SK-N-SH (cell line): Measurements from ENCODE around the gene TPRG1. TPM values are rescaled to one million over a fixed set of nuclear protein-coding genes. Genes with fewer than 3 reads are reported as not detected.

ENCODE experiments used
- CTCF ChIA-PET: fragments of 300-600, 350-600 bp; formaldehyde crosslinking; extraction: SDS; loops from one replicate; lab custom pipeline; 2021; lab: Yijun Ruan, JAX
- POLR2A ChIA-PET: fragments of 350-600 bp; sonication (Branson Sonifier 250); formaldehyde crosslinking; extraction: SDS; loops from one replicate; lab custom pipeline; 2020; ENCODE audit warnings: antibody characterized with exemption, inconsistent platforms; lab: Yijun Ruan, JAX
- DNase-seq: peaks from one replicate; pipeline ENCODE4 v3.0.0; 2012
- H2AFZ ChIP-seq: fragments of 200-600 bp; sonication (generic); 2 replicates; pipeline ENCODE4 v1.8.1; 2016; ENCODE audit warnings: antibody characterized with exemption, mild to moderate bottlenecking, low read depth
- H3F3A ChIP-seq: fragments of 200-600 bp; sonication (generic); replicated peaks from 2 replicates; pipeline ENCODE3; 2016; ENCODE audit warnings: antibody characterized with exemption, mild to moderate bottlenecking; ENCODE audit not compliant: insufficient read depth
- H3K27ac ChIP-seq, 2 experiments: fragments of 200-500 bp in 1 of 2; fragments of 200-600 bp in 1 of 2; sonication (Bioruptor generic) in 1 of 2; sonication (generic), shearing (Covaris generic) in 1 of 2; 2 replicates each; pipeline versions ENCODE4 v1.5.1 to v1.6.1; 2014 to 2016; ENCODE audit warnings: low read depth in 2 of 2, inconsistent platforms in 1 of 2, low read length in 1 of 2, mild to moderate bottlenecking in 1 of 2, mixed read lengths in 1 of 2
- H3K27me3 ChIP-seq: fragments of 200-600 bp; sonication (generic), shearing (Covaris generic); 2 replicates; pipeline ENCODE4 v1.6.1; 2016; ENCODE audit warnings: mixed run types; ENCODE audit not compliant: insufficient read depth
- H3K36me3 ChIP-seq, 2 experiments: fragments of 200-500 bp in 1 of 2; fragments of 200-600 bp in 1 of 2; sonication (Bioruptor generic) in 1 of 2; sonication (generic) in 1 of 2; replicated peaks in 1 of 2; 2 replicates each; pipeline versions ENCODE3 to v1.5.1; 2014 to 2016; ENCODE audit warnings: low read length in 1 of 2, mild to moderate bottlenecking in 1 of 2; ENCODE audit not compliant: insufficient read depth in 2 of 2, control insufficient read depth in 1 of 2
- H3K4me1 ChIP-seq, 2 experiments: fragments of 200-500 bp in 1 of 2; fragments of 200-600 bp in 1 of 2; sonication (Bioruptor generic) in 1 of 2; sonication (generic), shearing (Covaris generic) in 1 of 2; 2 replicates each; pipeline versions ENCODE4 v1.5.1 to v1.6.1; 2014 to 2016; ENCODE audit warnings: low read depth in 1 of 2, low read length in 1 of 2, mixed run types in 1 of 2; ENCODE audit not compliant: insufficient read depth in 2 of 2, control insufficient read depth in 1 of 2
- H3K4me2 ChIP-seq: fragments of 200-600 bp; sonication (generic), shearing (Covaris generic); 2 replicates; pipeline ENCODE4 v1.6.1; 2017; ENCODE audit warnings: mixed run types
- H3K4me3 ChIP-seq, 2 experiments: fragments of 200-500 bp in 1 of 2; fragments of 200-600 bp in 1 of 2; sonication (Bioruptor generic) in 1 of 2; sonication (generic), shearing (Covaris generic) in 1 of 2; 2 replicates each; pipeline versions ENCODE4 v1.5.1 to v1.8.1; 2014 to 2016; ENCODE audit warnings: low read depth in 2 of 2, inconsistent platforms in 1 of 2, low read length in 1 of 2, mild to moderate bottlenecking in 1 of 2, mixed read lengths in 1 of 2, moderate library complexity in 1 of 2
- H3K79me2 ChIP-seq: fragments of 200-600 bp; sonication (generic); 2 replicates; pipeline ENCODE4 v1.8.1; 2017; ENCODE audit warnings: mild to moderate bottlenecking; ENCODE audit not compliant: insufficient read depth
- H3K9ac ChIP-seq: fragments of 200-600 bp; sonication (generic); 2 replicates; pipeline ENCODE4 v1.6.1; 2017; ENCODE audit warnings: mixed run types
- H3K9me2 ChIP-seq: fragments of 200-600 bp; sonication (generic); 2 replicates; pipeline ENCODE4 v1.6.1; 2017; ENCODE audit warnings: mixed run types
- H3K9me3 ChIP-seq: fragments of 200-600 bp; sonication (generic); 2 replicates; pipeline ENCODE4 v1.6.1; 2017; ENCODE audit warnings: mixed run types, mild to moderate bottlenecking, moderate library complexity
- H4K20me1 ChIP-seq: fragments of 200-600 bp; sonication (generic); 2 replicates; pipeline ENCODE4 v1.6.1; 2017; ENCODE audit warnings: mild to moderate bottlenecking, mixed run types; ENCODE audit not compliant: insufficient read depth
- CHD2 ChIP-seq: fragments of 150-350 bp; IDR thresholded peaks from 2 replicates; pipeline ENCODE4 v1.6.1; 2018; ENCODE audit warnings: low read length; ENCODE audit not compliant: partially characterized antibody
- EP300 ChIP-seq, 2 experiments: IDR thresholded peaks; 2 replicates each; pipeline versions ENCODE4 v1.4.0 to v1.6.1; 2012; ENCODE audit warnings: borderline replicate concordance in 1 of 2, low read depth in 1 of 2, low read length in 1 of 2
- EZH2phosphoT487 ChIP-seq: fragments of 200-600 bp; sonication (generic); IDR thresholded peaks from 2 replicates; pipeline ENCODE4 v1.6.1; 2017; ENCODE audit warnings: low read depth, mixed run types, mild to moderate bottlenecking, antibody characterized with exemption, moderate library complexity, borderline replicate concordance
- FOSL2 ChIP-seq: IDR thresholded peaks from 2 replicates; pipeline ENCODE4 v1.4.0; 2012; ENCODE audit warnings: low read depth, mild to moderate bottlenecking, moderate library complexity, borderline replicate concordance
- FOXJ3 ChIP-seq: sonication (generic); formaldehyde crosslinking; IDR thresholded peaks from 2 replicates; pipeline ENCODE4 v1.5.1; 2020; ENCODE audit warnings: mild to moderate bottlenecking, missing genetic modification reagents
- JUND ChIP-seq: IDR thresholded peaks from 2 replicates; pipeline ENCODE4 v1.4.0; 2012
- MXI1 ChIP-seq: IDR thresholded peaks from 2 replicates; pipeline ENCODE4 v1.6.1; 2012; ENCODE audit warnings: mild to moderate bottlenecking, low read depth, low read length, improper control_type of control experiment
- NRF1 ChIP-seq: IDR thresholded peaks from 2 replicates; pipeline ENCODE4 v1.6.1; 2012; ENCODE audit warnings: low read depth, mild to moderate bottlenecking, low read length
- RFX5 ChIP-seq: IDR thresholded peaks from 2 replicates; pipeline ENCODE4 v1.6.1; 2012; ENCODE audit warnings: mild to moderate bottlenecking, improper control_type of control experiment, low read length
- SMC3 ChIP-seq: IDR thresholded peaks from 2 replicates; pipeline ENCODE4 v1.6.1; 2012; ENCODE audit warnings: low read depth, low read length, improper control_type of control experiment
- TEAD4 ChIP-seq: IDR thresholded peaks from 2 replicates; pipeline ENCODE4 v1.4.0; 2012; ENCODE audit warnings: mild to moderate bottlenecking, borderline replicate concordance; ENCODE audit not compliant: insufficient read depth
- WGBS: methylation state at CpG from one replicate; pipeline ENCODE4 v1.1.6; 2017; ENCODE audit warnings: low lambda C conversion rate; 5-methylcytosine and 5-hydroxymethylcytosine counted together
- polyA plus RNA-seq, 3 experiments: library from polyadenylated mRNA; depleted of rRNA; stranded (reverse); fragments of >200 nt; gene quantifications; 2 replicates each; pipeline ENCODE4 v1.2.3, GENCODE V29; 2012
- TF ChIP-seq, protein P1 (sequence below): IDR thresholded peaks from 2 replicates; pipeline ENCODE4; 2012
- TF ChIP-seq, protein P2 (sequence below): IDR thresholded peaks from 2 replicates; pipeline ENCODE4 v1.6.1; 2012; ENCODE audit warnings: mild to moderate bottlenecking, low read depth, low read length, moderate library complexity
- TF ChIP-seq, protein P3 (sequence below): IDR thresholded peaks from 2 replicates; pipeline ENCODE4 v1.4.0; 2012; ENCODE audit warnings: low read depth, borderline replicate concordance
- TF ChIP-seq, protein P4 (sequence below): fragments of 200-600 bp; sonication (generic); IDR thresholded peaks from 2 replicates; pipeline ENCODE4 v1.6.1; 2017; ENCODE audit warnings: antibody characterized with exemption, mild to moderate bottlenecking, moderate library complexity

The TPRG1 gene
- polyA plus RNA-seq, 1 of the 3 experiments (the other 2 are of a cell fraction), result 0.64 TPM

DNA sequence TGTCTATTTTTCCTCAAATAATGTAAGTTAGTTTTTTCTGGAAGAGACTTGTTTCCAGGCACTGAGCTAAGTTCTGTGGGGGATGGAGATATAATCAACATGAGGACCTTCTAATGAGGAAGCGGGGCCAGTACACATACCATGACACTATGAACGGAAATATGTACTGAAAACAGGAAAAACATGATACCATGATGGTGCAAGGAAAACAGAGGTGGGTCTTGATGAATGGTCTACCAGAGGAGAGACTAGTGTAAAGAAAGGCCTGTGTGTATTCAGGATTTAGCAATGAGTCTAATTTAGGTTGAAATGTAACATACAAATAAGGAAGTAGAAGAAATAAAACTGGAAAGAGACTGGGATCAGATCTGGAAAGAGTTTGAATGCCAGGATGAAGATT lies 38.9 kb upstream of the TPRG1 start:
- 0 out of 2 replicates have a peak overlapping the region, but pooled peaks have one; percentile 58 for H3K4me2 ChIP-seq
- DNase-seq, result no peak
- peaks cover 9% of the 10 kb centered on the region for H3F3A ChIP-seq
- CTCF ChIA-PET, result interaction anchor here (1.4 kb wide), 1 partner anchor 178 kb away, joined by 3 read pairs; no protein-coding TSS in a partner anchor
- POLR2A ChIA-PET, result no interaction called here
- no peak overlapping the region for H2AFZ ChIP-seq
- WGBS, result 89% methylated on average over 2 of the region's 2 CpGs
- H3K27ac ChIP-seq, result peak overlapping the region; percentile 41 to 76; a peak in 3 of 4 replicates
- no peaks in the 10 kb centered on the region for H3K9me3 ChIP-seq
- no peak overlapping the region for H3K9ac ChIP-seq
- H3K4me1 ChIP-seq, result peaks cover 3 to 8% of the 10 kb centered on the region in 2 experiments; a peak in 2 of 4 replicates
- no peak overlapping the region for H3K4me3 ChIP-seq
- no peaks in the 10 kb centered on the region for H3K79me2 ChIP-seq
- no peaks in the 10 kb centered on the region for H3K9me2 ChIP-seq
- H3K27me3 ChIP-seq, result no peaks in the 10 kb centered on the region
- TF ChIP-seq RFX5, result no peak
- TF ChIP-seq, all 33 proteins: peak for 0
- H3K36me3 ChIP-seq, result no peaks in the 10 kb centered on the region
- no peaks in the 10 kb centered on the region for H4K20me1 ChIP-seq

DNA sequence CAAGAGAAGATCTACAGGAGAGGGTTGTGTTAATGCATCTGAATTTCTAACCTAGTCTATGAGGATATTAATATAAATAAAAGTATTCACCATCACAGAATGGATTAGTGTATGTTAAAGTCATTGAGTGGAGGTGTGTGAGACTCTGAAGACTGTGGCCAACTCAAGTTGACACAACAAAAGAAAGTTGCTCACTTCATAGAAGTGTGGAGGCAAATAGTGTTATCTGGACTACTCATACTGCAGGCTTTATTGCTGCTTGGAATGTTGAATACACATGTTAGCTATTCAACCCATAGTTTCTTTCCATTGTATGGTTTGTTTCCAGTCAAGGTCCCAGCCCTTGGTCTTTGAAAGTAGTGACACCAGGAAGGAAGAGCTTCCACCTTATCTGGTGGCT lies 38.0 kb upstream of the TPRG1 start:
- Histone ChIP-seq H3K36me3 (no peaks in the 10 kb centered on the region), H3F3A (peaks cover 9% of the 10 kb centered on the region), H2AFZ (no peak overlapping the region), H3K9me3 (no peaks in the 10 kb centered on the region), H3K27me3 (no peaks in the 10 kb centered on the region; the same call in 1 of the 2 replicates), H3K4me1 (peaks cover 6 to 8% of the 10 kb centered on the region in 2 experiments; a peak in 2 of 4 replicates), H3K9me2 (no peaks in the 10 kb centered on the region), H4K20me1 (no peaks in the 10 kb centered on the region), H3K27ac (no peak overlapping the region), H3K79me2 (no peaks in the 10 kb centered on the region), H3K9ac (no peak overlapping the region), H3K4me3 (no peak overlapping the region), H3K4me2 (no peak overlapping the region)
- ChIA-PET CTCF (interaction anchor here (0.5 to 2.4 kb wide), 3 partner anchors 10 to 83 kb away, joined by 3 to 13 read pairs (median 3); no protein-coding TSS in a partner anchor), POLR2A (no interaction called here)
- TF ChIP-seq NRF1 (no peak), RFX5 (no peak), FOXJ3 (CRISPR knock-in tag) (no peak), CHD2 (no peak), TEAD4 (no peak), FOSL2 (no peak), JUND (no peak), MXI1 (no peak), EP300 (IDR thresholded peaks at IDR 0.05; ENCODE audit: borderline replicate concordance in 1 of 2, low read depth in 1 of 2, low read length in 1 of 2) (no peak), SMC3 (no peak), EZH2phosphoT487 (no peak)
- TF ChIP-seq, protein P1, sequence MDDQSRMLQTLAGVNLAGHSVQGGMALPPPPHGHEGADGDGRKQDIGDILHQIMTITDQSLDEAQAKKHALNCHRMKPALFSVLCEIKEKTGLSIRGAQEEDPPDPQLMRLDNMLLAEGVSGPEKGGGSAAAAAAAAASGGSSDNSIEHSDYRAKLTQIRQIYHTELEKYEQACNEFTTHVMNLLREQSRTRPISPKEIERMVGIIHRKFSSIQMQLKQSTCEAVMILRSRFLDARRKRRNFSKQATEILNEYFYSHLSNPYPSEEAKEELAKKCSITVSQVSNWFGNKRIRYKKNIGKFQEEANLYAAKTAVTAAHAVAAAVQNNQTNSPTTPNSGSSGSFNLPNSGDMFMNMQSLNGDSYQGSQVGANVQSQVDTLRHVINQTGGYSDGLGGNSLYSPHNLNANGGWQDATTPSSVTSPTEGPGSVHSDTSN, result no peak
- TF ChIP-seq, protein P2, sequence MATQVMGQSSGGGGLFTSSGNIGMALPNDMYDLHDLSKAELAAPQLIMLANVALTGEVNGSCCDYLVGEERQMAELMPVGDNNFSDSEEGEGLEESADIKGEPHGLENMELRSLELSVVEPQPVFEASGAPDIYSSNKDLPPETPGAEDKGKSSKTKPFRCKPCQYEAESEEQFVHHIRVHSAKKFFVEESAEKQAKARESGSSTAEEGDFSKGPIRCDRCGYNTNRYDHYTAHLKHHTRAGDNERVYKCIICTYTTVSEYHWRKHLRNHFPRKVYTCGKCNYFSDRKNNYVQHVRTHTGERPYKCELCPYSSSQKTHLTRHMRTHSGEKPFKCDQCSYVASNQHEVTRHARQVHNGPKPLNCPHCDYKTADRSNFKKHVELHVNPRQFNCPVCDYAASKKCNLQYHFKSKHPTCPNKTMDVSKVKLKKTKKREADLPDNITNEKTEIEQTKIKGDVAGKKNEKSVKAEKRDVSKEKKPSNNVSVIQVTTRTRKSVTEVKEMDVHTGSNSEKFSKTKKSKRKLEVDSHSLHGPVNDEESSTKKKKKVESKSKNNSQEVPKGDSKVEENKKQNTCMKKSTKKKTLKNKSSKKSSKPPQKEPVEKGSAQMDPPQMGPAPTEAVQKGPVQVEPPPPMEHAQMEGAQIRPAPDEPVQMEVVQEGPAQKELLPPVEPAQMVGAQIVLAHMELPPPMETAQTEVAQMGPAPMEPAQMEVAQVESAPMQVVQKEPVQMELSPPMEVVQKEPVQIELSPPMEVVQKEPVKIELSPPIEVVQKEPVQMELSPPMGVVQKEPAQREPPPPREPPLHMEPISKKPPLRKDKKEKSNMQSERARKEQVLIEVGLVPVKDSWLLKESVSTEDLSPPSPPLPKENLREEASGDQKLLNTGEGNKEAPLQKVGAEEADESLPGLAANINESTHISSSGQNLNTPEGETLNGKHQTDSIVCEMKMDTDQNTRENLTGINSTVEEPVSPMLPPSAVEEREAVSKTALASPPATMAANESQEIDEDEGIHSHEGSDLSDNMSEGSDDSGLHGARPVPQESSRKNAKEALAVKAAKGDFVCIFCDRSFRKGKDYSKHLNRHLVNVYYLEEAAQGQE, result no peak
- TF ChIP-seq, protein P3, sequence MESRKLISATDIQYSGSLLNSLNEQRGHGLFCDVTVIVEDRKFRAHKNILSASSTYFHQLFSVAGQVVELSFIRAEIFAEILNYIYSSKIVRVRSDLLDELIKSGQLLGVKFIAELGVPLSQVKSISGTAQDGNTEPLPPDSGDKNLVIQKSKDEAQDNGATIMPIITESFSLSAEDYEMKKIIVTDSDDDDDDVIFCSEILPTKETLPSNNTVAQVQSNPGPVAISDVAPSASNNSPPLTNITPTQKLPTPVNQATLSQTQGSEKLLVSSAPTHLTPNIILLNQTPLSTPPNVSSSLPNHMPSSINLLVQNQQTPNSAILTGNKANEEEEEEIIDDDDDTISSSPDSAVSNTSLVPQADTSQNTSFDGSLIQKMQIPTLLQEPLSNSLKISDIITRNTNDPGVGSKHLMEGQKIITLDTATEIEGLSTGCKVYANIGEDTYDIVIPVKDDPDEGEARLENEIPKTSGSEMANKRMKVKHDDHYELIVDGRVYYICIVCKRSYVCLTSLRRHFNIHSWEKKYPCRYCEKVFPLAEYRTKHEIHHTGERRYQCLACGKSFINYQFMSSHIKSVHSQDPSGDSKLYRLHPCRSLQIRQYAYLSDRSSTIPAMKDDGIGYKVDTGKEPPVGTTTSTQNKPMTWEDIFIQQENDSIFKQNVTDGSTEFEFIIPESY, result no peak
- TF ChIP-seq, protein P4, sequence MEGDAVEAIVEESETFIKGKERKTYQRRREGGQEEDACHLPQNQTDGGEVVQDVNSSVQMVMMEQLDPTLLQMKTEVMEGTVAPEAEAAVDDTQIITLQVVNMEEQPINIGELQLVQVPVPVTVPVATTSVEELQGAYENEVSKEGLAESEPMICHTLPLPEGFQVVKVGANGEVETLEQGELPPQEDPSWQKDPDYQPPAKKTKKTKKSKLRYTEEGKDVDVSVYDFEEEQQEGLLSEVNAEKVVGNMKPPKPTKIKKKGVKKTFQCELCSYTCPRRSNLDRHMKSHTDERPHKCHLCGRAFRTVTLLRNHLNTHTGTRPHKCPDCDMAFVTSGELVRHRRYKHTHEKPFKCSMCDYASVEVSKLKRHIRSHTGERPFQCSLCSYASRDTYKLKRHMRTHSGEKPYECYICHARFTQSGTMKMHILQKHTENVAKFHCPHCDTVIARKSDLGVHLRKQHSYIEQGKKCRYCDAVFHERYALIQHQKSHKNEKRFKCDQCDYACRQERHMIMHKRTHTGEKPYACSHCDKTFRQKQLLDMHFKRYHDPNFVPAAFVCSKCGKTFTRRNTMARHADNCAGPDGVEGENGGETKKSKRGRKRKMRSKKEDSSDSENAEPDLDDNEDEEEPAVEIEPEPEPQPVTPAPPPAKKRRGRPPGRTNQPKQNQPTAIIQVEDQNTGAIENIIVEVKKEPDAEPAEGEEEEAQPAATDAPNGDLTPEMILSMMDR, result no peak
- no peak for DNase-seq
